Activated naive CD4-positive, alpha-beta T cell treated with anti-CD3 and anti-CD28 coated beads, Interleukin-2, amount 50 U/mL, for 24 hours (primary cell): ENCODE data around the gene RAG1.

Source experiments
- H3K27ac Mint-ChIP-seq: one replicate; pipeline ENCODE4 v1.8.0; 2021; ENCODE audit warnings: mild to moderate bottlenecking, mixed read lengths
- H3K27me3 Mint-ChIP-seq: one replicate; pipeline ENCODE4 v1.8.0; 2021; ENCODE audit warnings: mixed read lengths
- H3K36me3 Mint-ChIP-seq: one replicate; pipeline ENCODE4 v1.8.0; 2021; ENCODE audit warnings: mixed read lengths
- H3K4me1 Mint-ChIP-seq: one replicate; pipeline ENCODE4 v1.8.0; 2021; ENCODE audit warnings: mixed read lengths
- H3K4me3 Mint-ChIP-seq: one replicate; pipeline ENCODE4 v1.8.0; 2021; ENCODE audit warnings: mild to moderate bottlenecking, mixed read lengths
- H3K9me3 Mint-ChIP-seq: one replicate; pipeline ENCODE4 v1.8.0; 2021; ENCODE audit warnings: mixed read lengths

Gene RAG1

GRCh38 chr11:36577373-36577772, 9.6 kb downstream of the RAG1 start:
- Mint-ChIP-seq H3K4me1 (no peaks in the 10 kb centered on the region), H3K9me3 (peaks cover 5% of the 10 kb centered on the region), H3K36me3 (peaks cover 7% of the 10 kb centered on the region), H3K27ac (no peak overlapping the region), H3K27me3 (peaks cover 4% of the 10 kb centered on the region), H3K4me3 (no peak overlapping the region)

DNA sequence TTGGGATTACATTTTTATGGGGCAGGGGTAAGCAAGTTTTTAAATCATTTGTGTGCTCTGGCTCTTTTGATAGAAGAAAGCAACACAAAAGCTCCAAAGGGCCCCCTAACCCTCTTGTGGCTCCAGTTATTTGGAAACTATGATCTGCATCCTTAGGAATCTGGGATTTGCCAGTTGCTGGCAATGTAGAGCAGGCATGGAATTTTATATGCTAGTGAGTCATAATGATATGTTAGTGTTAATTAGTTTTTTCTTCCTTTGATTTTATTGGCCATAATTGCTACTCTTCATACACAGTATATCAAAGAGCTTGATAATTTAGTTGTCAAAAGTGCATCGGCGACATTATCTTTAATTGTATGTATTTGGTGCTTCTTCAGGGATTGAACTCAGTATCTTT, 10.1 kb downstream of the RAG1 start:
- Mint-ChIP-seq H3K4me3 (no peak overlapping the region), H3K36me3 (peaks cover 5% of the 10 kb centered on the region), H3K9me3 (peaks cover 5% of the 10 kb centered on the region), H3K4me1 (no peaks in the 10 kb centered on the region), H3K27me3 (no peaks in the 10 kb centered on the region), H3K27ac (no peak overlapping the region)

GRCh38 chr11:36578458-36578857, 10.7 kb downstream of the RAG1 start:
- no peaks in the 10 kb centered on the region for H3K4me1 Mint-ChIP-seq
- no peak overlapping the region for H3K4me3 Mint-ChIP-seq
- peaks cover 5% of the 10 kb centered on the region for H3K9me3 Mint-ChIP-seq
- H3K27ac Mint-ChIP-seq, result no peak overlapping the region
- peaks cover 3% of the 10 kb centered on the region for H3K36me3 Mint-ChIP-seq
- peaks cover 2% of the 10 kb centered on the region for H3K27me3 Mint-ChIP-seq

DNA sequence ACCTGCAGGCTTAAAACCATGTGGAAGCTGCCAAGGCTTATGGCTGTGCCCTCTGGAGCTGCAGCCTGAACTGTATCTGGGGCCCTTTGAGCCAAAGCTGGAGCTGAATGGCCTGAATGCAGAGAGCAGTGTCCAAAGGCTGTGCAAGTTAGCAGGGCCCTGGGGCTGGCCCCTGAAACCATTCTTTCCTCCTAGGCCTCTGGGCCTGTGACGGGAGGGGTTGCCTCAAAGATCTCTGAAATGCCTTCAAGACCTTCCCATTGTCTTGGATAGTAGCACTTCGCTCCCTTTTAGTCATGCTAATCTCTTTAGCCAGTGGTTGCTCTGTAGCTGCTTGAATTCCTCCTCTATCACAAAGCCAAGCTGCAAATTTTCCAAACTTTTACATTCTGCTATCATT, 13.7 kb downstream of the RAG1 start:
- Mint-ChIP-seq H3K4me3 (no peak overlapping the region), H3K9me3 (peaks cover 5% of the 10 kb centered on the region), H3K27me3 (peaks cover 5% of the 10 kb centered on the region), H3K4me1 (no peaks in the 10 kb centered on the region), H3K27ac (no peak overlapping the region), H3K36me3 (no peaks in the 10 kb centered on the region)

GRCh38 chr11:36583667-36584066, 15.9 kb downstream of the RAG1 start:
- no peaks in the 10 kb centered on the region for H3K4me1 Mint-ChIP-seq
- peaks cover 10% of the 10 kb centered on the region for H3K27me3 Mint-ChIP-seq
- H3K9me3 Mint-ChIP-seq, result peaks cover 5% of the 10 kb centered on the region
- H3K27ac Mint-ChIP-seq, result no peak overlapping the region
- no peak overlapping the region for H3K4me3 Mint-ChIP-seq
- no peaks in the 10 kb centered on the region for H3K36me3 Mint-ChIP-seq

DNA sequence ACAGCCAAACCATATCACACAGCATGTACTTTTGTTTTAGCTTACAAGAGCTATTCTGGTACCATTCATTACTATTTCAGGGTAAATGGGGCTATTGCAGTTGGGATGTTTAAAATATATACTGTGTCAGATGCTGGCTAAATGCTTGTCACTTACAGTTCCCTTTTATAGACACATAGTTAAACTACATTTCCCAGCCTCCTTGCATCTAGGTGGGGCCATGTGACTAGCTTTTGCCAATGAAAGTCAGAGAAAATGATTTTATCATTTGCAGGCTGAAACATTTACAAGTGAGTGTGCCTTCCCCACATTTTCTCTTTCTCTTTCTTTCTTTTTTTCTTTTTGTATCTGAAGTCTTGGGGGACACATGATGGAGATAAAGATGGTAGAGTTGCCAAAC, 18.7 kb downstream of the RAG1 start:
- H3K27me3 Mint-ChIP-seq, result peaks cover 21% of the 10 kb centered on the region
- H3K4me1 Mint-ChIP-seq, result no peaks in the 10 kb centered on the region
- no peak overlapping the region for H3K27ac Mint-ChIP-seq
- H3K9me3 Mint-ChIP-seq, result peaks cover 5% of the 10 kb centered on the region
- no peaks in the 10 kb centered on the region for H3K36me3 Mint-ChIP-seq
- H3K4me3 Mint-ChIP-seq, result no peak overlapping the region

DNA sequence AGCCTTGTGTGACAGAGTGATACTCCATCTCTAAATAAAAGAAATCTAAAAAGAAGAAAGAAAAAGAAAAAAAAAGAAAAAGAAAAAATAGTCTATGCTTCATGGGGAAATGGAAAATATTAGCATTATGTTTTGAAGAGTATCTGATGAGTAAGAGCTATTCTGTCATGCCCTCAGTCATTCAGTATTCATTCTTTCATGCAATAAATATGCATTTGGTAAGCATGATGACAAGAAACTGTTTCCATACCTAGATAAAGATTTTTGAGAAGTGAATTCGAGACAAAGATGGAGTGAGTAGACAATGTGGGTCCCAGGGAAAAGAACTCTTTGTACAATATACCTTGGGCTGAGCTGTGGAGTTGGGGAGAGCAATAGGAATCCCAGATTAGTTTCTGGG, 20.3 kb downstream of the RAG1 start:
- Mint-ChIP-seq H3K27ac (no peak overlapping the region), H3K4me3 (no peak overlapping the region), H3K9me3 (no peaks in the 10 kb centered on the region), H3K36me3 (no peaks in the 10 kb centered on the region), H3K27me3 (peaks cover 27% of the 10 kb centered on the region), H3K4me1 (no peaks in the 10 kb centered on the region)

GRCh38 chr11:36590513-36590912, 22.7 kb downstream of the RAG1 start:
- Mint-ChIP-seq H3K9me3 (no peaks in the 10 kb centered on the region), H3K27me3 (peaks cover 36% of the 10 kb centered on the region), H3K27ac (no peak overlapping the region)

DNA sequence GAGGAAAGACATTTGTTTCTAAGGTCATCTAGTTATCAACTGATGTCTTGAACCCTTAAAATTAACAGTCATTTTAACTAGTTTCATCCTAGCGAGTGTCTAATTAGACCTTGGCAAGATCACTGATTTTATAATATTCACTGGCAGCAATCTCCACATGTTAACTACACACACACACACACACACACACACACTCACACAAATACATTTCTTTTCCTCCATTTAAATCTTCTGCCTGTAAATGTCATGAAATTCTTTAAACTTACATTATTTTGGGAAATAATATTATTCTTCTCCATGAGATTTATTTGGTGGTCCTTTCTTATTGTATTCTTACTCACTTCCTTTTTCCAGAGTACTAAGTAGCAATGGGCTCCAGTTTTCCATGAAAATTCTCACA, 23.6 kb downstream of the RAG1 start:
- H3K27ac Mint-ChIP-seq, result no peak overlapping the region
- no peaks in the 10 kb centered on the region for H3K36me3 Mint-ChIP-seq
- no peaks in the 10 kb centered on the region for H3K9me3 Mint-ChIP-seq
- H3K27me3 Mint-ChIP-seq, result peaks cover 41% of the 10 kb centered on the region
- H3K4me1 Mint-ChIP-seq, result peaks cover 10% of the 10 kb centered on the region
- no peak overlapping the region for H3K4me3 Mint-ChIP-seq

More at GRCh38 chr11:36590513-36590912, 22.7 kb downstream of the RAG1 start:
- Mint-ChIP-seq H3K36me3 (no peaks in the 10 kb centered on the region), H3K4me1 (peaks cover 10% of the 10 kb centered on the region), H3K4me3 (no peak overlapping the region)

DNA sequence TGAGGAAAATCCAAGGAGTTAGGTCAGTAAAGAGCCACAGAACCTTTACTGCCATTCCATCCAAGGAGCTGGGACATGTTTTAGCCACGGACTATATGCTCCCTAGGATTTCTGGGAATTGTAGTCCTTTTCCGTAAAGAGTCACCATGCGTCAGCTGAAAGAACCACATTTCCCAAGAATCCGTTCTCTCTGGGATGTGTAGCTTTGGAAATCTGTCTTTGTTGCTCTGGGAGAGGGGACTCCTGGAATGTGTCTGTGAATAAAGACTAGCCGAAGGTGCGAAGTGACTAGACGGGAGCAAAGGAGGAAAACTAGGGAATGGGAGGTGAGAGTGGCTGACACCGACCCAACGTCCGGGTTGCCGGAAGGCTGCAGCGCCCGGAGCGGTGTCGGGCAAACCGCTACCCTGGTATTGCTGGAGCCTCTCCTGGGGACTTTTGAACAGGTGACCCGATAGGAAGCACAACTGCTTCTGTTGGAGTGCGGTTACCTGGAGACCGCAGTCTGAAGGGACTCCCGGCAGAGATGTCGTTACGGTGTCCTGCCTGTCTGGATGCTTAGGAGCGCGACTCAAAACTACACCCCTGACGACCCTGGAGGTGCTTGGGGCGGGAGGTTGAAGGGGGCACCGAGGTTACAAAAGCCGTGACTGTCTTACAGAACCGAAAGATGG, 26.6 kb downstream of the RAG1 start, which contains the start of gene IFTAP:
Gene IFTAP, plus strand, starts transcription at position 187 of the 674 bp plus-strand sequence. CDS start 15,602 bp downstream, outside the sequence.
- Mint-ChIP-seq H3K4me3 (peak within 1 kb of the TSS; percentile 89), H3K27ac (peak within 1 kb of the TSS; percentile 15), H3K36me3 (no peaks in the 10 kb centered on the region), H3K4me1 (peaks cover 10% of the 10 kb centered on the region), H3K27me3 (peaks cover 36% of the 10 kb centered on the region), H3K9me3 (no peaks in the 10 kb centered on the region)

GRCh38 chr11:36596880-36597279, 29.1 kb downstream of the RAG1 start:
- no peaks in the 10 kb centered on the region for H3K36me3 Mint-ChIP-seq
- H3K9me3 Mint-ChIP-seq, result no peaks in the 10 kb centered on the region
- no peak overlapping the region for H3K27ac Mint-ChIP-seq
- peaks cover 10% of the 10 kb centered on the region for H3K4me1 Mint-ChIP-seq
- H3K4me3 Mint-ChIP-seq, result no peak overlapping the region
- H3K27me3 Mint-ChIP-seq, result peaks cover 27% of the 10 kb centered on the region

DNA sequence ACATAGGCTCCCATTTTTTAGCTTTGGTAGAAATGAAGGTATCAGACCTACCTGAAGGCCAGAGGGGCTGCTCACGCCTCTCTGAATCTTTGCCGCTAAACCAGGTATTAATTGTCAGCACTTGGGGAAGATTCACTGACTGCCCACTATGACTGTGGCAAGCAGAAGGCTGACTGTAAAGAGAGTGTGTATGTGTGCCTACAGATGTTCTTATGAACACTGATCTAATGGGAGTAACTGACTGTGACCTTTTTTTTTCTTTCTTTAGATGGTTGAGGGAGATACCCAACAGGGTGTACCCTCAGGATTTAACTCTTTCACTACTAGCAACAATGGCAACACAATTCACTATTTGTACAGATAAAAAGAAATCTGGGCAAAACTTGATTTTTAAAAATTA, 30.2 kb downstream of the RAG1 start, which contains the start of gene RAG2:
Gene RAG2, minus strand, starts transcription at position 186 of the 400 bp plus-strand sequence. CDS start 4,068 bp downstream, outside the sequence.
- H3K4me3 Mint-ChIP-seq, result no peak within 1 kb of the TSS
- peaks cover 29% of the 10 kb centered on the region for H3K27me3 Mint-ChIP-seq
- no peaks in the 10 kb centered on the region for H3K36me3 Mint-ChIP-seq
- H3K4me1 Mint-ChIP-seq, result peaks cover 10% of the 10 kb centered on the region
- no peaks in the 10 kb centered on the region for H3K9me3 Mint-ChIP-seq
- no peak within 1 kb of the TSS for H3K27ac Mint-ChIP-seq

- H3K4me1 Mint-ChIP-seq, result no peaks in the 10 kb centered on the region
- no peak overlapping the region for H3K27ac Mint-ChIP-seq
- no peaks in the 10 kb centered on the region for H3K36me3 Mint-ChIP-seq
- H3K4me3 Mint-ChIP-seq, result no peak overlapping the region
- no peaks in the 10 kb centered on the region for H3K9me3 Mint-ChIP-seq
- H3K27me3 Mint-ChIP-seq, result peaks cover 19% of the 10 kb centered on the region
Measured at GRCh38 chr11:36600180-36600579, 32.4 kb downstream of the RAG1 start.

DNA sequence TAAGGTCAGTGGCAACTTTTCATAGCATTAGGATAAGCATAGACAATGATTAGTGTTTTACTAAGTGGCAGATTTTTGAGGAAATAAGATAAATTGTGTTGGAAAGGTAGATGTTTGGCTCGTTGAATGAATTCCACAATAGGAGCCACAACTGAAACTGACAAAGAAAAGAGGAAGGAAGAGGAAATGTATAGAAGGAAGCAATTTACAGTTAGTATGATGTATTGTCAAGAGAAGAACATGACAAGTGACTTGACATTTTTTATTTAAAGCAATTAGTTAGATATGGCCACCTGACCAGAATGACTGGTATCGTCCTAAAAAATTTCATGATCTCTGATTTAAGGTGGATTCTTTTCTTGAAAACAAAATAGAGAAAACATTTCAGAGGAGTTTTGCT, 33.3 kb downstream of the RAG1 start:
- Mint-ChIP-seq H3K4me3 (no peak overlapping the region), H3K27ac (no peak overlapping the region), H3K27me3 (peaks cover 13% of the 10 kb centered on the region), H3K36me3 (no peaks in the 10 kb centered on the region), H3K9me3 (no peaks in the 10 kb centered on the region), H3K4me1 (no peaks in the 10 kb centered on the region)

GRCh38 chr11:36602135-36602534, 34.3 kb downstream of the RAG1 start:
- H3K27ac Mint-ChIP-seq, result no peak overlapping the region
- H3K27me3 Mint-ChIP-seq, result peaks cover 11% of the 10 kb centered on the region
- H3K4me1 Mint-ChIP-seq, result no peaks in the 10 kb centered on the region
- H3K4me3 Mint-ChIP-seq, result no peak overlapping the region
- no peaks in the 10 kb centered on the region for H3K36me3 Mint-ChIP-seq
- H3K9me3 Mint-ChIP-seq, result no peaks in the 10 kb centered on the region

GRCh38 chr11:36605221-36606216, 37.7 kb downstream of the RAG1 start:
- Mint-ChIP-seq H3K4me3 (no peak overlapping the region), H3K27ac (no peak overlapping the region), H3K36me3 (no peaks in the 10 kb centered on the region), H3K4me1 (no peaks in the 10 kb centered on the region), H3K9me3 (no peaks in the 10 kb centered on the region), H3K27me3 (peaks cover 12% of the 10 kb centered on the region)
